IPS-11a (cell line): ENCODE measurements around the gene IGSF9.
"Not testable (repeated sequence)": the region's sequence is repeated elsewhere in the genome, so short reads cannot be mapped to it uniquely, and the experiment has no call there.

Experiments used
- H3K4me3 ChIP-seq: one replicate; pipeline ENCODE4 v1.5.1; 2013; ENCODE audit warnings: low read depth, low read length, control low read depth

IGSF9 gene

DNA sequence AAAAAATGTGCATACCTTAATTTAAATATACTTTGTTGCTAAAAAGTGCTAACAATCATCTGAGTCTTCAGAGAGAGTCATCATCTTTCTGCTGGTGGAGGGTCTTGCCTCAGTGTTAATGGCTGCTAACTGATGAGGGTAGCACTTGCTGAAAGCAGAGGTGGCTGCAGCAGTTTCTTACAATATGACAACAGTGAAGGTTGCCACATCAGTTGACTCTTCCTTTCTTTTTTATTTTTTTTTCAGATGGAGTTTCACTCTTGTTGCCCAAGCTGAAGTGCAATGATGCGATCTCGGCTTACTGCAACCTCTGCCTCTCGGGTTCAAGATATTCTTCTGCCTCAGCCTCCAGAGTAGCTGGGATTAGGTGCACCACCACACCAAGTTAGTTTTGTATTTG lies 42.9 kb downstream of the IGSF9 start:
- H3K4me3 ChIP-seq, result no peak overlapping the region

DNA sequence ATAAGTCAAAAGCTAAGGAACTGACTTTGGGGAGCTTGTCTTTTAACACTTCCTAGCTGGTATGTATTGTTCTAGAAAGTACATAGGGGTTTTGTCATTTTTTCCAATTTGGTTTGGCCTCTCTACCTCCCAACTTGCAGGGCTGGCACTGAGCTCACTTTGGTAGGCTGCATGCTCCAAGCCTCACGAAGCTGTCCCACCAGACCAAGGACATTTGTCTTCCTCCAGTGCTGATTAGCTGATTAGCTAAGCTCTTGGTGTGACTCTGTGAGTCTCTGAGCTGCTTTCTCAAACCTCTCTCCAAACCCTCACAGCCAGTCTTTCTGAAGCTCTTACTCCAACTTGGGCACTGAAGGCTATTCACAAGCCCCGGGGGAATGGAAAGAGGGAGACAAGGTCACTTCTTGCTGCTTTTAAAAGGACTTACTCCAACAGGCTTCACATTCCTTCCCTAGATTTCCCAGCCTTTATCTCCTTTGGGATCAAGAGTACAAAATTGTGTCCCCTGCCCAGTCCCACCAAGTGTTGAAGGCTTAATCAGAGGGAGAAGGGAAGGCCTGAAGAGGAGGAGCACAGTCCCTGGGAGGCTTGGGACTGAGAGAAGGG lies 44.6 kb downstream of the IGSF9 start:
- no peak overlapping the region for H3K4me3 ChIP-seq

DNA sequence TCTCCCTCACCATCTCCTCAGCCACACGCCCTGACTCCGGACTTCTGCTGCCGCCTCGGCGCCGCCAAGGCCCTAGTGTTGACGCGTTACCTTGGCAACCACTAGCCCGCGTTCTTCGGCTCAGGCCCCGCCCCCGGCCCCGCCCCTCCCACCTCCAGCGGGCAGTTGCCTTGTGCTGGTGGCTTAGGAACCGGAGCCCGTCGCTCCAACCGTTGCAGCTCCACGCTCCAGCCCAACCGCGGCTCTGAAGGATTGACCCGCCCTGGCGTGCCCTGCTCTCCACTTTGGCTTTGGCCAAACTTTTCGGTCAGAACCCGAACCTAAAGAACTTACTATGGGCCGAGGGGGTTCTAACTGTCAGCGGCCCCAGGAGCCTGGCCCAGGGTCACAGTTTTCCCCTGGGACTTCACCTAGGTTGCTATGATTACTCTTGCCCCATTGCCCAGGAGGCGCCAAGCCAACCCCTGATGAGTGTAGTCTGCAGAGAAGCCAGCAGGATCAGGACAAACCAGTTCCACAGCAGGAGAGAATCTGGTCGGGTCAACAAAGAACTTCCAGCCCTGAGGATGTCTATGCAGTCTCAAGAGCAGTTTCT lies 45.2 kb downstream of the IGSF9 start, which contains the start of gene CFAP45:
CFAP45 (minus strand) TSS at position 80 of the 595 bp plus-strand sequence; CDS start at position 13, 67 bp downstream.
- no peak within 1 kb of the TSS for H3K4me3 ChIP-seq

DNA sequence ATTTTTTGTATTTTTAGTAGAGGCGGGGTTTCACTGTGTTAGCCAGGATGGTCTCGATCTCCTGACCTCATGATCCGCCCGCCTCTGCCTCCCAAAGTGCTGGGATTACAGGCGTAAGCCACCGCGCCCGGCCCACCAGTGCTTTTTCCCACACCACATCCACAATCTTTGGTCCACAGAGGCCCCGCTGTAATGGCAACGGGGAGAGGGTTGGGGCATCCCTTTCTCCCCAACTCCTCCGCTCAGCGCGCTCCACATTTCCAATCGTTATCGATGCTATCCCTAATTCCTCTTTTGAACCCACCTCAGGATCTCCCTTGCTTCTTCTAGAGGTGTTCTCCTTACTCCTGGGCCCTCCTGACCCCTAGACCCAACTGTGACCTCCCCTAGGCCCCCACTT lies 45.8 kb downstream of the IGSF9 start:
- H3K4me3 ChIP-seq, result not testable (repeated sequence)

DNA sequence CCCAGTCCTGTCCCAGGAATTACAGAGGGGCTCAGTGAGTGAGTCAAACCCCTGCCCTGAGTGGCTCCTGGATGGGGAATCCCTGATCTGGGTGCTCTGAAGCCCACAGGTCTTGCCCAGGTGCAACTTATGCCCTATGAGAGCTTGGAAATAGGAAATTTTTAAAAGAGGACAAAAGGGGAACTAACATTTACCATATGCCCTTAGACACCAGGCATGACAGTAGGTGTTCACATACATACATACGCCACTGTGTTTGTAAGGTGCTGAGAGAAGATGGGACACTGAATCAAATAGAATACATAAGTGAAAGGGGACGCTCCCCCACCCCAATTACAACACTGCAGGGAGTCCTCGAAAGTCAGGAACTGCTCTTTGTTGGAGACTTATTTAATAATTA lies 46.9 kb downstream of the IGSF9 start:
- H3K4me3 ChIP-seq, result no peak overlapping the region

DNA sequence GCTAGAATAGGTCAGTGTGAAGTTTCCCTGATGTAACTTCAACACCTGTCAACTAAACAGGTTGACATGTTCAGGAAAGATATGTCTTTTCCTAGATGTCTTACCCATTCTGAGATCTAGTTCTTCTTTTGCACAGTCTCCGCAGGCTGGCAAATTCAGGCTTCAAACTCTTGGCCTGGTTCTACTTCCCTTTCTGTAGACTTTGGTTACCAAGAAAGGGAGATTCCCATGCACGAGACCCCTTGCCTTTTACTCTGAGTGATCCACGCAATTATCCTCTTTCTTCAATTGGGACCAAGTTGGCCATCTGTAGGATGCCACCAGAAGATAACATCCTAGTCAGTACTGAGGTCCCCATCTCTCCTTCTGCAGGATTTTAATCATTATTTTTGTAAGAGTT lies 47.5 kb downstream of the IGSF9 start:
- H3K4me3 ChIP-seq, result no peak overlapping the region

DNA sequence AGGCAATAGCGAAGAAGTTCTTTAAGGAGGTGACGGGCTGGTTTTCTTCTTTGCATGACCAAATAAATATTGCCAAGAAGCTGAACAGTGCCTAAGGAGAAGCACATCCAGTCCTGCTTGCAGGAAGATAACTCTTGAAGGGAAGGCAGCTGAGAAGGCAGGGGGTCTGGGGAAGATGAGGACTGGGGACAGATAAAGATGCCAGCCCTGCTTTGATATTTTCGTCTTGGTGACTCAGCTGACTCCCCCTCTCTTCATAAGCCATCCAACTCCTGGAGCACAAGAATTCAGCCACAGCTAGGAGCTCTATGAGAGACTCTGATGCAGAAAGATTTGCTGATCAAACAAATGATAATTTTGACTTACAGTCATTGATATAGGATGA lies 48.9 kb downstream of the IGSF9 start:
- H3K4me3 ChIP-seq, result no peak overlapping the region

DNA sequence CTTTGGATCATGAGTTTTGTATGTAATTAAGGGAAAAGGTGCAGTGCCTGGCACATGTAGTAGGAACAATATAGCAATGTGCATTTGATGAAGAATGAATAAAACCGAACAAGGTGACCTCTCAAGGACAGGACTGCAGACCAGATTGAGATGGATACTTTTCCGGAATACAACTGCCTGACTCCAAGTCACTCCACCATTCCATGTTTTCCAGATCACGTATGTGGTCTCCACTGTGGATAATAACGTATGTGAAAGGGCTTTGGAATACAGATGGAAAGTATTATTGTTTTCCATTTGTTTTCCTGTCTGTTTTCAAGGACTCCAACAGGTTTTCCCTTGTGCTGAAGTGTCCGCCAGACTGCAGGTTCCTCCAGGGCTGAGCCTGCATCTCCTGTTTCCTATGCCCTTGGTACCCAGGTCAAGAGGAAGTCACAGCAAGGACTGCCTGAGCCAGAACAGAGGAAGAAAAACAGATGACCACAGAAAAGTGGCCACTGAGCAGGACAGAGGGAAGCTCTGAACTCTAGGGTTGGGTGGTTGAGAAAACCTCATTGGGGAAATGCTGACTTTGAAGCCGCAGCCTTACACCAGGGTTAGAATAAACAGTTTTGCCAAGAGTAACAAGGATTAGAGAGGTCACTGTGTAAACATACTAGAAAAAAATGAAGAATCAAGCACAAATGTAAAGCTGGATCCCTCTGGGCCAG lies 49.4 kb downstream of the IGSF9 start:
- H3K4me3 ChIP-seq, result no peak overlapping the region

DNA sequence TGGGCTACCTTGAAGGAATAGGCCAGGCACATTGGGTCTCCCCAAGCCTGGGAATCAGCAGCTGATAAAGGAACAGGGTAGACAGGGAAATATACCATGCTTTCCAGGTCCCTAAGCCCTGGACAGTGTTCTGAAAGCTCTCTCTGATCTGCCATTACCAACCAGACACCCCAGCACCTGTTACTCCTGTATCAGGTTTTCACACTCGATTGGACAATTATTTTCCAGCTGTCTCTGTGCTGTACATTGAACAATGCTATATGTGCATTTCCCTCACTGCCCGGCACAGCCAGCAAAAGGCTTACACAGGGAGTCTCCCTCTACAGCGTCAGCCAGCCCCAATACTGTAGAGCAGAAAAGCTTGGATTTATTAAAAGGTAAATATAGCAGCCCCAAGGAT lies 50.1 kb downstream of the IGSF9 start:
- no peak overlapping the region for H3K4me3 ChIP-seq

DNA sequence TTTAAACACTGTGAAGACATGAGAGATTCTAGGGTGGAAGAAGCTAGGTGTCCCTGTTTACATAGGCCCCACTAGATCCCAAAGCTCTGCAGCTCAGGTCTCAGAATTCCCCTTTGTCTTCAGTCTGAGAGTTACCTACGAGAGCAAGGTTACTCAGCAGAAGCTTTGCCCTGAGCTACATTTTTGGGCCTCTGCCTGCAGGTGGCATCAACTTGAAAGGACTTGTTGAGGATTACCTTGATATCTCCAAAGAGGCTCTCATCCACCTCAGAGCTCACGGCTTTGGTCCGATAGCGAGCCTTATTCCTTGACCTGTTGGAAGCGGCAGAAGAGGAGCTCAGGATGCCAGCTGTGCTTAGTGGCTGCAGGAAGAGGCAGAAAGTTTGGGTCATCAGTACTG lies 52.5 kb downstream of the IGSF9 start:
- no peak overlapping the region for H3K4me3 ChIP-seq

DNA sequence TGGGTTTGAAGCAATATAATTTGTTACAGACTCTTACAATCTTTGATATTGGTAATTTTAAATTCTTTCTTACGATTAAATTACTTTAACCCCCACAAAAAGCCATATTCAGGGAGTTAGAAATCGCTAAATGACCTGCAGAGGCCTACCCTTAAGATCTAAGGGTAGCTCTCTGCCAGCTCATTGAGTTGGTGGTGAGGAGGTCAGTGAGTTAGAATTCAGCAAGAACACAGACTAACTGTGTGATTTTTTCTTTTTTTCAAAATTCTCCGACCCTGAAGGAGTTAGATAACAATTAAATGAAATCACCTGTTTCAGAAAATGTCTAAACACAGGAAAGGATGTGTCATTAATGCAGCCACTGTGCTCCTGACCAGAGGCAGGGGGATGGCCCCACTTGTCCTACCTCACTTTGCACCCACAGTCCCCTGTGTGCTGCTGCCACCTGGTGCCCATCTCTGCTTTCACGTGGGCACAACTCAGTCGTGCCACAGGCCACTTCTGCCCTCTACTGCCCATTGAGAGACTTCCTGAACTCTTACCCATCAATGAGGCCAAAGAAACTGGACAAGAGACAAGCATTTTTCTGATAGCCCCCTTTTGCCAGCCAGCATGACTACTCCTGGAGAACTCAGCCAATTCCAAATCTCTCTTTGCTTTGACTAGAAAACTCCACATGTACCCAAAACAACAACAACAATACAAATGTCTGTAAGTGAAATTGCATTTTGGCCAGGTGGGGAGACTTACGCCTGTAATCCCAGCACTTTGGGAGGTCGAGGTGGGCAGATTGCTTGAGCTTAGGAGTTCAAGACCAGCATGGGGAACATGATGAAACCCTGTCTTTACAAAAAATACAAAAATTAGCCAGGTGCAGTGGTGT lies 53.9 kb downstream of the IGSF9 start:
- no peak overlapping the region for H3K4me3 ChIP-seq

DNA sequence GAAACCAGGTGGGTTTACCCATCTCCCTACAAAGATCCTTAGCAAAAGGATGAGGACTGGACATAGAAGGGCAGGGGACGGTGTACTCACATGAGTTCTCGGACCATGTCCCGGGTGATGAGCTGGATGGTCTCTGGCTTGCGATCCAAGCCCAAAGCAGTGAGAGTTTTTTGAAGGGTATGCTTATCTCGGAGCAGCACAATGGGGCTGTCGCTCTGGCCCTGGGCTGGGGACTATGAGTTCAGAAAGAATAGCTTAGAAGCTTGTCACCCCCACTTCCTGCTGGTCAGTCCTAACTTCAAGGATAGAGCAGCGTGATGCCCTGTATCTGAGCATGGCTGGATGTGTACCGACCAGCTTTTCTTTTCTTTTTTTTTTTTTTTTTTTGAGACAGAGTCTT lies 55.0 kb downstream of the IGSF9 start:
- no peak overlapping the region for H3K4me3 ChIP-seq

DNA sequence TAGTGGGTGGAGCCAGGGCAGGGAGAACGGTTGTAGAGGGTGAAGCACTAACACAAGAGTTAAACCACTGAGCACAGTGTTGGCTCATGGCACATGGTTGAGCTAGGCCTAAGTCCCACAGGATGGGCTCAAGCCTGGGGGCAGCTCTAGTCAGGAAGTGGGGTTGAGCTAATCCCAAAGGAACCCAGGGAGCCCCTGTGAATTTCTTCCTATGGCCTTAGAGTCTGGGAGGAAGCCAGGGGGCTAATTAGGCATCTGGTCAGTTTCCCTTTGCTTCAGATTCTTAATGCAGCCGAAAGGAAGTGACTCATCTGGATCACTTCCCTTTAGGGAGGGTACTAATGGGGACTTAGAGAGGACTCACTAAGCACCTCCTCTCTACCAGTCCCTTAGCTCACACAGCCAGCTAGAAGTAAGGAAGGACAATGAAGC lies 55.6 kb downstream of the IGSF9 start:
- H3K4me3 ChIP-seq, result no peak overlapping the region

DNA sequence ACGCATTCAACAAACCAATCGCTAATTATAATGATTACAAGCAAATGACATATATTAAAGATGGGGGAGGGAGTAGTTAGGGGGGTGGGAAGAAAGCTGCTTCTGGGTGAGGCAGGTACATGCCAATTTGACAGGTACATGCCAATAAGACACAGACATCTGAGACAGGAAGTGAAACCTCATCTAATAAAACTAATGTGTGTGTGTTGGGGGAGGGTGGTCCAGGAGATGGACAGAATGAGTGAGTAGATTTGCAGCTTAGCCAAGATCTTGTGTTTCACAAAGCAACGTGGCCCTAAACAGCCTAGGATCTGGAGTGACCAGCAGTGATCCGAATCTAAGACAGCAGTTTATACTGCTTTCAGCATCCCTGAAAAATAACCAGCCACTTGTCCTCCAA lies 56.2 kb downstream of the IGSF9 start:
- no peak overlapping the region for H3K4me3 ChIP-seq

DNA sequence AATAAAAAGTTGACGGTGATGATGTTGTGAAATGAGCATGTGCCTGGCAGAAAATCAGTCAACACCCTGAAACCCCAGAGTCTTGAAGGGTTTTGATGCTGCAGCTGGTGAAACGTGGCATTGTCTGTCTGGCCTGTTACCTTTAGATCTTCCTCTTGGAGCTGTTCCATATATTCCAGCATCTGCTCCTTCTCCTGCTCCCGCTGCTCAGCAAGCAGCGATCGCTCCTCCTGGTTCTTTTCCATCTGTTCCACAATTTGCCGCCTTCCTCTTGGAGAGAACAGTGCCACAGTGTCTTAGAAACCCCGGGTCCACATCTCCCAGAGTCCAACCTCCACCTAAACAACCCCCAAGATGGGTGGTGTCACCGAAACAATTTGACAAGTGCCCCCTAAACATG lies 61.1 kb downstream of the IGSF9 start:
- H3K4me3 ChIP-seq, result no peak overlapping the region

DNA sequence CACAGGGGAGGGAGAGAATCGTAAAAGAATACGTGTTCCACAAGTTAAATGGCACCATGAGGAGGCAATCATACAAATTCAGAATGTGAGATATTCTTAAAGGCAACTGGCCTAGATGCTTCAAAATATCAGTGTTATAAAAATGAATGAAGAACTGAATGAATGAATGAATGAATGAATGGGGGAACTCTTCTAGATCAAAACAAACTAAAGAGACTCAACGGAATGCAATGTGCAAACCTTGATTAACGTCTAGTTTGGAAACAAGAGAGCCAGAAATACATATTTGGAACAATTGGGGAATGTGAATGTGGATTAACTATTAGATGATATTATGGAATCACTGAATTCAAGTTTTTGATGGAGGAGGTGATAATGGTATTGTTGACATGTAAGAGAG lies 62.3 kb downstream of the IGSF9 start:
- no peak overlapping the region for H3K4me3 ChIP-seq

DNA sequence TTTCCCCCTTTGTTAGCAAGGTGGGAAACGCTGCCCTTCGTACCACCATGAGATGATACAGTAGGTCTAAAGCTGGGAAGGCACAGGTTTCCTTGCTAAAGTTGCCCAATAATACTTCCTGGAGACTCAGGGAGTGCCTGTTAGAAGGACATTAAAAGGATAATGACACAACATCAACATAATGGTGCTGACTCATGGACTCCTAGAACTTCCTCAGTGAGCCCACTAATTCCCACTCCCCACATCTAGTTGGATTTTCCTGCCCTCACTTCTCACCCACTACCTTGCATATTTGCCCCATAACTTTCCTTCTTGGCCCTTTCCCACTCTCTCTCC lies 62.9 kb downstream of the IGSF9 start:
- H3K4me3 ChIP-seq, result no peak overlapping the region

DNA sequence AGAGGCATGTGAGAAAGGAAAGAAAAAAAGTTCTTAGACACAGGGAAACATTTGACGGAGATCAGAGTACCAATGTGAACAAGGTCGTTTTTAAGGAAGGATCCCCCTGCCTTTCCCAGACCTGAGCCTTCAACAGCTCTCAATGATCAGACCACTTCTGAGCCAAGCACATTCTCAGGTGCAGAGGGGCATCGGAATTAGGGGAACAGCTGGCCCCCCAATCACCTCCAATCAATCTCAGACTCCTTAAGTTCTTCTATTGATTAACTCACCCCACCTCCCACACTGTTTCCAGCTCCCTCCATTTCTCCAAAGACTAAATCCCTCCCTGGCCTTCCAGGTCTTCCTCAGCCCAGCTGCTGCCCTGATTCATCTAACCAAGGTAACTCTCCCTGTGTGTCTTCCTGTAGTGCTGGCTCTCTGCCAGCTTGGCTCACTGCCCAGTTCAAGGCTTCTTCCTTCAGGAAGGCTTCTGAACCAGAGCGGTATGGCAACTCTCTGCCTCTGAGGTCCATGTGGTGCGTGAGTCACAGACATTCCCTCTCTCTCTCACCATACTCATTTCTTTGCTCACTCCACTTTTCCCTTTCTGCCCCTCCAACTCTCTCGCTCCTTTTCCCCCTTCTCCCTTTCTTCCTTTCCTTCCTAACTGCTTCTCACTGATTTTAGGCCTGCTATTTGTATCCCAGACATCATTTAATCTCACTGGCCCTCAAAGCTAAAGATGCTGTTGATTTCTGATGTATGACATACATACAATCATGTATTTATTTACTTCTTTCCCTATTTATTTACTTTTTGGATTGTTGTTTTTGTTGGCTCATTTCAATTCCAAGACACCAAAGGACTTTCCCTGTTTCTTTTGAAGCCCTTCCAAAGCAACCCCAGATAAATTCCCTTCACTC lies 63.5 kb downstream of the IGSF9 start:
- no peak overlapping the region for H3K4me3 ChIP-seq

DNA sequence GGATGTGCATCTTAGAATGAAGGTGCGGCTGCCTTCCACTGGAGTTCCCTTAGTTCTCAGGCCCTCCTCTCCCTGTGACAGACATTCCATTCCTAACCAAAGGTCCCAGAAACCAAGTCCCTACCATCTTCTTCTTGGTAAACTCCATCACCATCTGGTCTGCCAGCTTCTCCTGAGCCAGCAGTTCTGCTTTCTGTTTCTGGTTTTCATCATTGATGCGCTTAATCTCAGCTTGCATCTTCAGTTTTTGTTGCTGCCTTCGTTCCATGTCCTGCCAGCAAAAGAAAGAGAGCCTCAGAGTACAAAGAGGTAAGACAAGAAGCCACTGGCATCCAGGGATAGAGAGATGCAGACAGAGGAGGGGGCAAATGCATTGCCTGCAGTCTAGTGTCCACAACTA lies 65.0 kb downstream of the IGSF9 start:
- no peak overlapping the region for H3K4me3 ChIP-seq

DNA sequence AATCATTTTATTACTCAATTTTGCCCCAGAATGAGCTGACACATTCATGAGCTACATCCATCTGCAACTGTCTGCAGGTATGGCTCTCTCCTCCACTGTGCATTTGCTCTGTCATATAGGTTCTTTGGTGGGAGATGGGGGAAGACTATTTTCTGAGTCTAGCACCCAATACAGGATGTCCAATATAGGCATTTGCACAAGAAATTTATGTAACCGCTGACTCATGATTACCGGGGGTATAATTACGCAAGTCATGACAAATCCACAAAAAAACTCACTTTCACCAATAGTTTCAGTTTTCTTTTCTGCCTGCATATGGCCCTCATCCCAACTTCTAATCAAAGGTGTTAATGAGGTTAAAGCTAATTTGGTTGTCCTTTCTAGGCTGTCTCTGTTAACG lies 65.4 kb downstream of the IGSF9 start:
- no peak overlapping the region for H3K4me3 ChIP-seq

DNA sequence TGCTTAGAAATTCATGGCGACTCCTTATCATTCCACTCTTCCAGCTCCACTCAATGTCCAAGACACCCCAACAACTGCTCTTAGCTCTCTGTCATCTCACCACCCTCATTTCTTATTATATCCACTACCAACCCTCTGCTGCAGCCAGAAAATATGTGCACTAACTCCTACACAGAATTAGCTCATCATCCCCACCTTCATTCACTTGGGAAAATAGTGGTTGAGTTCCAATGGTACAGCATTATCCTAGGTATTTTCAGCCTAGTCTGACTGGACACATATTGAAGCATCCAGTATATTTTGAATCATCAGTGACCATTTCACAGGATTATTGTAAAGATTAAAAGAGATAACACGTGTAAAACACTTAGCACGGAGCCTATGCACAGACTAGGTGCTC lies 66.3 kb downstream of the IGSF9 start:
- H3K4me3 ChIP-seq, result no peak overlapping the region
